HepG2 (cell line): ENCODE results near the gene FAM78A. TPM values are rescaled to one million over a fixed set of nuclear protein-coding genes. Genes with fewer than 3 reads are reported as not detected.

Experiments
- GABPB1 ChIP-seq: IDR thresholded peaks from 2 replicates; pipeline ENCODE4 v1.6.1; 2016; ENCODE audit warnings: mild to moderate bottlenecking, missing genetic modification reagents, moderate library complexity, missing compliant biosample characterization
- HNRNPL ChIP-seq: fragments of 200-400 bp; formaldehyde crosslinking; IDR thresholded peaks from 2 replicates; pipeline ENCODE4 v1.6.1; 2017; ENCODE audit warnings: mild to moderate bottlenecking, low read depth, low read length
- PCBP1 ChIP-seq: fragments of 200-400 bp; formaldehyde crosslinking; IDR thresholded peaks from 2 replicates; pipeline ENCODE4 v1.6.1; 2017; ENCODE audit warnings: mild to moderate bottlenecking, low read depth, low read length, borderline replicate concordance
- SUZ12 ChIP-seq: fragments of 150-350 bp; IDR thresholded peaks from 2 replicates; pipeline ENCODE4 v1.6.1; 2014; ENCODE audit warnings: low read depth, low read length
- ZNF430 ChIP-seq: sonication (generic); formaldehyde crosslinking; IDR thresholded peaks from 2 replicates; pipeline ENCODE4 v1.9.0; 2021; ENCODE audit warnings: mild to moderate bottlenecking, missing genetic modification reagents
- ZNF577 ChIP-seq: sonication (generic); formaldehyde crosslinking; IDR thresholded peaks from 2 replicates; pipeline ENCODE4 v1.4.0; 2020; ENCODE audit warnings: mild to moderate bottlenecking, low read depth, missing genetic modification reagents, borderline replicate concordance
- ZNF652 ChIP-seq: IDR thresholded peaks from 2 replicates; pipeline ENCODE4 v1.6.1; 2016; ENCODE audit warnings: low read depth, borderline replicate concordance
- polyA plus RNA-seq, 8 experiments: library from polyadenylated mRNA; depleted of rRNA in 3 of 8; stranded (reverse) in 7 of 8; unstranded in 1 of 8; fragments of >200 nt; fragmentation: Illumina TruSeq in 4 of 8; extraction: Trizol in 4 of 8; gene quantifications; 2 replicates each; pipeline versions ENCODE4 v1.2.1 to v1.2.3, GENCODE V29; 2011 to 2016; ENCODE audit warnings: low read depth in 4 of 8, missing spikeins in 1 of 8, mixed read lengths in 1 of 8; ENCODE audit not compliant: insufficient read depth in 1 of 8
- total RNA-seq, 5 experiments: library from RNA; depleted of rRNA; stranded (reverse); fragments of >200 nt; fragmentation: Illumina TruSeq; extraction: Trizol; gene quantifications; 2 replicates each; pipeline ENCODE4 v1.2.3, GENCODE V29; 2016; ENCODE audit warnings: low read depth in 1 of 5
- TF ChIP-seq, protein P1 (sequence below): sonication (generic); formaldehyde crosslinking; IDR thresholded peaks from 2 replicates; pipeline ENCODE4 v1.5.0; 2020; ENCODE audit warnings: mild to moderate bottlenecking, missing genetic modification reagents, borderline replicate concordance
- TF ChIP-seq, protein P2 (sequence below): sonication (generic); formaldehyde crosslinking; IDR thresholded peaks from 2 replicates; pipeline ENCODE4 v1.4.0; 2020; ENCODE audit warnings: missing genetic modification reagents

FAM78A gene
- total and polyA plus RNA-seq, 2 of the 13 experiments (the other 11 are each of a cell fraction or from before 2014, with no cell fraction given), result 0.18 to 0.62 TPM

DNA sequence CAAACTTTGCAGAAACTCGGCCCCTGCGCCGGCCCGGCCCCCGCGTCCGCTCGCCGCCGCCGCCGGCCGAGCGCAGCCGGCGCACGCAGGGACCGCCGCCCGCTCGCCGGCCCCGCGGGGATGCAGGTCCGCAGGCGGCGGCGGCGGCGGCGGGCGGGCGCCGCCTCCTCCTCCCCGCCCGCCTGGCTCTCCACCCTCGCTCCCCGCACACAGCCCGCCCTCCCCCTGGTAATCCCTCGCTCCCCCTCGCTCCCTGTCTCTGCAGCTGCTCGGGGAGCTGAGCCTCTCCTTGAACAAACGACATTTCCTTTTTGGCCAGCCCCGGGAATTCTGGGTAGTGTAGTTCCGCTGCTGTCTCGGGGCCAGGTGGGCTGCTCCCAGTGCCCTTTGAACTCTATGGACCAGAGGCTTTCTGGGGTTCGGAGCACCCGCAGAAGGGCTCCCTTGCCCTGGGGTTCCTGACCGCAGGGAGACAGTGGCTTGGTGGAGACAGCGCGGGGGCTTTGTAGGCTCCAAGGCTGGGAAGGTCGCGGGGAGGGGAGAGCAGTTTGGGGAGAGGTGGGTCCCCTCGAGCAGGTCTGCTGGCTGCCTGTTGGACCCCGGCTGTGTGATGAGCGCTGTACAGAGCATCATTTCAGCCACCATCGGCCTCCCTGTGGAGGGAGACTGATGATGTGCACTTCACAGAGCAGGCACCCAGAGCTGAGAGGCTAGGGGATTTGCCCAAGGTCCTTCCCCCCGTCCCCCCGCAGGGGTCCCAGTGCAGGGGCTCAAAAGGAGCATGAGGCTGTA is 1.8 kb upstream of the FAM78A start (continued):
- TF ChIP-seq, protein P1, sequence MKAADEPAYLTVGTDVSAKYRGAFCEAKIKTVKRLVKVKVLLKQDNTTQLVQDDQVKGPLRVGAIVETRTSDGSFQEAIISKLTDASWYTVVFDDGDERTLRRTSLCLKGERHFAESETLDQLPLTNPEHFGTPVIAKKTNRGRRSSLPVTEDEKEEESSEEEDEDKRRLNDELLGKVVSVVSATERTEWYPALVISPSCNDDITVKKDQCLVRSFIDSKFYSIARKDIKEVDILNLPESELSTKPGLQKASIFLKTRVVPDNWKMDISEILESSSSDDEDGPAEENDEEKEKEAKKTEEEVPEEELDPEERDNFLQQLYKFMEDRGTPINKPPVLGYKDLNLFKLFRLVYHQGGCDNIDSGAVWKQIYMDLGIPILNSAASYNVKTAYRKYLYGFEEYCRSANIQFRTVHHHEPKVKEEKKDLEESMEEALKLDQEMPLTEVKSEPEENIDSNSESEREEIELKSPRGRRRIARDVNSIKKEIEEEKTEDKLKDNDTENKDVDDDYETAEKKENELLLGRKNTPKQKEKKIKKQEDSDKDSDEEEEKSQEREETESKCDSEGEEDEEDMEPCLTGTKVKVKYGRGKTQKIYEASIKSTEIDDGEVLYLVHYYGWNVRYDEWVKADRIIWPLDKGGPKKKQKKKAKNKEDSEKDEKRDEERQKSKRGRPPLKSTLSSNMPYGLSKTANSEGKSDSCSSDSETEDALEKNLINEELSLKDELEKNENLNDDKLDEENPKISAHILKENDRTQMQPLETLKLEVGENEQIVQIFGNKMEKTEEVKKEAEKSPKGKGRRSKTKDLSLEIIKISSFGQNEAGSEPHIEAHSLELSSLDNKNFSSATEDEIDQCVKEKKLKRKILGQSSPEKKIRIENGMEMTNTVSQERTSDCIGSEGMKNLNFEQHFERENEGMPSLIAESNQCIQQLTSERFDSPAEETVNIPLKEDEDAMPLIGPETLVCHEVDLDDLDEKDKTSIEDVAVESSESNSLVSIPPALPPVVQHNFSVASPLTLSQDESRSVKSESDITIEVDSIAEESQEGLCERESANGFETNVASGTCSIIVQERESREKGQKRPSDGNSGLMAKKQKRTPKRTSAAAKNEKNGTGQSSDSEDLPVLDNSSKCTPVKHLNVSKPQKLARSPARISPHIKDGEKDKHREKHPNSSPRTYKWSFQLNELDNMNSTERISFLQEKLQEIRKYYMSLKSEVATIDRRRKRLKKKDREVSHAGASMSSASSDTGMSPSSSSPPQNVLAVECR, result no peak
- TF ChIP-seq ZNF577 (CRISPR knock-in tag), result no peak
- TF ChIP-seq, protein P2, sequence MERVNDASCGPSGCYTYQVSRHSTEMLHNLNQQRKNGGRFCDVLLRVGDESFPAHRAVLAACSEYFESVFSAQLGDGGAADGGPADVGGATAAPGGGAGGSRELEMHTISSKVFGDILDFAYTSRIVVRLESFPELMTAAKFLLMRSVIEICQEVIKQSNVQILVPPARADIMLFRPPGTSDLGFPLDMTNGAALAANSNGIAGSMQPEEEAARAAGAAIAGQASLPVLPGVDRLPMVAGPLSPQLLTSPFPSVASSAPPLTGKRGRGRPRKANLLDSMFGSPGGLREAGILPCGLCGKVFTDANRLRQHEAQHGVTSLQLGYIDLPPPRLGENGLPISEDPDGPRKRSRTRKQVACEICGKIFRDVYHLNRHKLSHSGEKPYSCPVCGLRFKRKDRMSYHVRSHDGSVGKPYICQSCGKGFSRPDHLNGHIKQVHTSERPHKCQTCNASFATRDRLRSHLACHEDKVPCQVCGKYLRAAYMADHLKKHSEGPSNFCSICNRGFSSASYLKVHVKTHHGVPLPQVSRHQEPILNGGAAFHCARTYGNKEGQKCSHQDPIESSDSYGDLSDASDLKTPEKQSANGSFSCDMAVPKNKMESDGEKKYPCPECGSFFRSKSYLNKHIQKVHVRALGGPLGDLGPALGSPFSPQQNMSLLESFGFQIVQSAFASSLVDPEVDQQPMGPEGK (CRISPR knock-in tag), result peak; percentile 47; the same call in 1 of the 2 replicates
- TF ChIP-seq ZNF652, result no peak
- no peak for TF ChIP-seq ZNF430
- TF ChIP-seq PCBP1, result no peak
- peak; percentile 48; the same call in 1 of the 2 replicates for TF ChIP-seq SUZ12
- no peak for TF ChIP-seq HNRNPL
- peak; percentile 92 for TF ChIP-seq GABPB1 (CRISPR knock-in tag)
